ENCODE measurements around the gene TMEM106C. TPM values are rescaled to one million over a fixed set of nuclear protein-coding genes. Genes with fewer than 3 reads are reported as not detected.
"Not testable (repeated sequence)": the region's sequence is repeated elsewhere in the genome, so short reads cannot be mapped to it uniquely, and the experiment has no call there.

Gene TMEM106C
- total and polyA plus RNA-seq, 2 of the 13 experiments (the other 11 are each of a cell fraction or from before 2014, with no cell fraction given) = 132 to 192 TPM

DNA sequence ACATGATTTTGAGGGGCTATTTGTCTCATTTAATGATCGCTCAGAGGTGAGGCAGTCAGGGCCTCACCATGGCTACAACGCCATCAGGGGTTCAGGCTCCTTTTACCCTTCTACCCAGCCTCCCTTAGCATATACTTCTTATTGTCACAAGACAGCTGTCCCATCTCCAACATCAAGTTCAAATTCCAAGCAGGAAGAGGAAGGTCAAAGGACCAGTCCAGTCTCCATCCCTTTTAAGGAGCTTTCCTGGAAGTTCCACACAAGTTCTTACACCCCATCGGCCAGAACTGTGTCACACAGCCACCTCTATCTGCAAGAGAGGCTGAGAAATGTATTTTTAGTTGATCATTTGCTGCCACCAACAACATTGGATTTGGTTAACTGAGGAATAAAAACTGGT is 8.3 kb upstream of the TMEM106C start (continued):
- TF ChIP-seq ZNF407 (CRISPR knock-in tag; IDR thresholded peaks at IDR 0.05; ENCODE audit: not compliant biosample characterization) (no peak), REST (IDR thresholded peaks at IDR 0.05; ENCODE audit: borderline replicate concordance in 1 of 2, low read depth in 1 of 2, low read length in 2 of 2) (no peak), ZMYM4 (CRISPR knock-in tag; IDR thresholded peaks at IDR 0.05) (no peak)

GRCh38 chr12:47957671-47958070 is 5.7 kb upstream of the TMEM106C start:
- H3K4me3 ChIP-seq (replicated peaks in 1 of 3; ENCODE audit: insufficient read depth in 1 of 3, low read depth in 2 of 3, low read length in 3 of 3); BruUV-seq (replicated peaks); H3K27ac ChIP-seq (ENCODE audit: extremely low read length, insufficient read depth, low read length); ATAC-seq; intact Hi-C loops (cut with micrococcal nuclease; ENCODE audit: unreplicated experiment); CTCF ChIA-PET (ENCODE audit: low intra/inter-chr PET ratio, low total read pairs); POLR2A ChIA-PET; H3K9ac ChIP-seq (ENCODE audit: insufficient read depth, low read depth, low read length); H3K79me2 ChIP-seq (ENCODE audit: insufficient read depth, low read length); H4K20me1 ChIP-seq (ENCODE audit: insufficient read depth, low read length); DNase-seq (ENCODE audit: low spot score); in situ Hi-C loops (cut with HindIII; ENCODE audit: extremely low pct_ligation_motif_present, low pct_unique_long_range_greater_than_20kb); H2AFZ ChIP-seq (ENCODE audit: low read length); H3K36me3 ChIP-seq (replicated peaks in 1 of 2; ENCODE audit: control insufficient read depth in 1 of 2, insufficient read depth in 2 of 2, low read length in 2 of 2); H3K4me1 ChIP-seq (ENCODE audit: insufficient read depth, low read length); H3K4me2 ChIP-seq (ENCODE audit: low read depth, low read length); FAIRE-seq: not testable (repeated sequence)
- Histone ChIP-seq H3K9me3 (ENCODE audit: low read length) (peaks cover 12% of the 10 kb centered on the region; the same call in 1 of the 2 replicates), H3K27me3 (ENCODE audit: control insufficient read depth in 1 of 2, insufficient read depth in 2 of 2, low read length in 2 of 2) (peaks cover 4 to 28% of the 10 kb centered on the region in 2 experiments; a peak in 4 of 5 replicates)
- WGBS (ENCODE audit: low lambda C conversion rate) = 0% methylated on average over 1 of the region's 1 CpG

All from HepG2 (cell line).